ENCODE measurements around the gene OR1F1. TPM values are rescaled to one million over a fixed set of nuclear protein-coding genes. Genes with fewer than 3 reads are reported as not detected.

Gene OR1F1
- total RNA-seq, 1 experiment from 2014 or later = not detected

DNA sequence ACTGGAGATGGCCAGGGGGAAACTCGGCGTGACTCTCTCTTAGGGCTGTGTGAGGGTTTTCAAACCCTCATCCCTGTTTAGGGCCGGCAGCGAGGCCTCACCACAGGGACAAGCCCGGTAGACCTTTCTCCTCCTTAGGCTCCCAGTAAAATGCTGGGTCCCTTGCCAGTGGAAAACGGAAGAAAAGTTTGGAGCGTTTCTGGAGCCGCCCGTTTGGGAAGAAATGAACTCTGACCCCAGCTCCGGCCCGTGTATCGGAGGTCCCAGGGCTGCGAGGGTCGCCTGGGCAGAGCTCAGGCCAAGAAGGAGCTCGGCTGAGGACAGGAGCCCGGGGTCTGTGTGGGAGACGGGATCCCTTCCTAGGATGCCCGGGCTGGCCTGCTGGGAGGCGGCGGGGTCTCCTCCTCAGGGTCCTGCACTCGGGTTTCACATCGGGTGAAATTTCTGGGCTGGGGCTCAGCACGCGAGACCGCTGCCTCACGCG is 29.9 kb upstream of the OR1F1 start:
- Histone ChIP-seq H2BK120ac (ENCODE audit: low read depth, low read length, poor library complexity, severe bottlenecking) (no peak overlapping the region), H3K79me1 (ENCODE audit: insufficient read depth, low read depth, low read length, poor library complexity, severe bottlenecking) (no peaks in the 10 kb centered on the region), H2BK5ac (ENCODE audit: insufficient read length, low read length) (no peak overlapping the region), H3K27ac (ENCODE audit: insufficient read length, low read depth, low read length) (no peak overlapping the region), H4K20me1 (ENCODE audit: control insufficient read depth, insufficient read depth, insufficient read length) (no peaks in the 10 kb centered on the region), H3K4me2 (ENCODE audit: insufficient read depth, insufficient read length, low read length) (peak overlapping the region; percentile 92), H2BK12ac (ENCODE audit: insufficient read length, low read depth, low read length) (no peak overlapping the region), H3K23me2 (ENCODE audit: insufficient read length, low read depth, low read length, poor library complexity, severe bottlenecking) (peaks cover 13% of the 10 kb centered on the region), H2BK15ac (ENCODE audit: low read depth, low read length) (no peak overlapping the region), H3K4ac (ENCODE audit: low read depth, low read length) (no peak overlapping the region), H2AFZ (ENCODE audit: low read length) (no peak overlapping the region), H2AK5ac (ENCODE audit: insufficient read length, low read length) (no peak overlapping the region), H4K8ac (replicated peaks; ENCODE audit: insufficient read length, low read depth, low read length) (no peak overlapping the region), H3K23ac (ENCODE audit: insufficient read length, low read depth, low read length) (no peak overlapping the region), H3K18ac (ENCODE audit: insufficient read length, low read depth, low read length) (no peak overlapping the region), H3T11ph (ENCODE audit: low read length) (no peak overlapping the region), H3K4me1 (ENCODE audit: insufficient read depth, low read length) (peaks cover 2% of the 10 kb centered on the region; the same call in 1 of the 2 replicates), H3K9ac (ENCODE audit: extremely low read depth, insufficient read length, low read length) (no peak overlapping the region), H4K5ac (ENCODE audit: insufficient read length, low read depth, low read length) (no peak overlapping the region), H3K9me3 (ENCODE audit: control insufficient read depth, low read depth, low read length) (no peaks in the 10 kb centered on the region), H3K27me3 (ENCODE audit: insufficient read depth, low read length) (no peaks in the 10 kb centered on the region; the same call in 1 of the 2 replicates), H3K56ac (ENCODE audit: insufficient read length, low read depth, low read length) (no peak overlapping the region), H2BK20ac (ENCODE audit: low read depth, low read length, poor library complexity, severe bottlenecking) (no peak overlapping the region), H3K79me2 (ENCODE audit: insufficient read depth, low read length) (no peaks in the 10 kb centered on the region), H4K91ac (ENCODE audit: insufficient read length, low read depth, low read length) (no peak overlapping the region), H3K14ac (ENCODE audit: insufficient read depth, low read length) (no peak overlapping the region)
- DNase-seq = no peak
- H3K27me3 Mint-ChIP-seq (ENCODE audit: low read depth) = peaks cover 30% of the 10 kb centered on the region
- H3K9me3 Mint-ChIP-seq = peaks cover 0 to 8% of the 10 kb centered on the region in 2 experiments; a peak in 4 of 5 replicates
- H3K4me3 Mint-ChIP-seq = peak overlapping the region; percentile 77 to 95
- H3K36me3 Mint-ChIP-seq (ENCODE audit: insufficient read depth in 1 of 3, low read depth in 3 of 3) = no peaks in the 10 kb centered on the region; a peak in 2 of 7 replicates
- no peak for TF ChIP-seq CTCF (conservative IDR thresholded peaks at IDR 0.05)
- WGBS (ENCODE audit: extremely low coverage, insufficient read length, low lambda C conversion rate) = no CpG with 5 or more reads among the region's 27 CpGs
- no peak overlapping the region for H3K27ac Mint-ChIP-seq
- peaks cover 3 to 15% of the 10 kb centered on the region in 2 experiments; a peak in 3 of 4 replicates for H3K4me1 Mint-ChIP-seq
